CD14-positive monocyte (primary cell): ENCODE measurements around the gene CTNNA2. TPM values are rescaled to one million over a fixed set of nuclear protein-coding genes. Genes with fewer than 3 reads are reported as not detected.

Source experiments
- DNase-seq, 3 donors: peaks; one replicate each; pipeline ENCODE4 v3.0.0-alpha.2; 2011 to 2022
- H2AFZ ChIP-seq: 2 replicates; pipeline ENCODE4 v1.6.0; 2012; ENCODE audit warnings: mild to moderate bottlenecking, low read depth, low read length, inconsistent platforms; ENCODE audit not compliant: insufficient read depth, poor library complexity, severe bottlenecking
- H3K27ac ChIP-seq, 2 donors: 1 replicate in 1 of 2; 2 replicates in 1 of 2; pipeline ENCODE4 v1.5.1; 2012 to 2013; ENCODE audit warnings: low read length in 2 of 2, control low read depth in 1 of 2, inconsistent platforms in 1 of 2, low read depth in 1 of 2, mild to moderate bottlenecking in 1 of 2
- H3K27me3 ChIP-seq, 2 donors: one replicate each; pipeline versions ENCODE4 v1.6.0 to v1.6.1; 2011 to 2013; ENCODE audit warnings: low read length in 2 of 2; ENCODE audit not compliant: control insufficient read depth in 2 of 2, insufficient read depth in 2 of 2
- H3K36me3 ChIP-seq, 2 donors: replicated peaks in 1 of 2; 1 replicate in 1 of 2; 2 replicates in 1 of 2; pipeline versions ENCODE4 v1.5.1 to v1.6.1; 2012 to 2013; ENCODE audit warnings: low read length in 2 of 2, control low read depth in 1 of 2, inconsistent platforms in 1 of 2, mild to moderate bottlenecking in 1 of 2; ENCODE audit not compliant: insufficient read depth in 2 of 2, control insufficient read depth in 1 of 2
- H3K4me1 ChIP-seq, 2 donors: 1 replicate in 1 of 2; 2 replicates in 1 of 2; pipeline versions ENCODE4 v1.5.1 to v1.6.1; 2012 to 2013; ENCODE audit warnings: low read length in 2 of 2, control low read depth in 1 of 2, inconsistent platforms in 1 of 2, mild to moderate bottlenecking in 1 of 2, moderate library complexity in 1 of 2; ENCODE audit not compliant: insufficient read depth in 2 of 2, control insufficient read depth in 1 of 2
- H3K4me2 ChIP-seq: replicated peaks from 2 replicates; pipeline ENCODE3; 2012; ENCODE audit warnings: low read length, moderate library complexity, mild to moderate bottlenecking; ENCODE audit not compliant: poor library complexity, severe bottlenecking; ENCODE audit errors: extremely low read depth
- H3K4me3 ChIP-seq, 3 experiments: fragments of 200-600 bp in 1 of 3; sonication (generic) in 1 of 3; replicated peaks in 1 of 3; 1 replicate in 2 of 3; 2 replicates in 1 of 3; pipeline ENCODE4 v1.5.1; 2011 to 2013; ENCODE audit warnings: low read length in 3 of 3, mild to moderate bottlenecking in 3 of 3, control low read depth in 2 of 3, low read depth in 2 of 3, inconsistent platforms in 1 of 3, moderate library complexity in 1 of 3
- H3K79me2 ChIP-seq: 2 replicates; pipeline ENCODE4 v1.6.0; 2012; ENCODE audit warnings: mild to moderate bottlenecking, control low read depth, inconsistent platforms, low read length, moderate library complexity; ENCODE audit not compliant: insufficient read depth
- H3K9ac ChIP-seq: 2 replicates; pipeline ENCODE4 v1.6.0; 2017; ENCODE audit warnings: low read length, mild to moderate bottlenecking; ENCODE audit not compliant: insufficient read depth, poor library complexity, severe bottlenecking
- H3K9me3 ChIP-seq, 2 donors: replicated peaks in 1 of 2; 1 replicate in 1 of 2; 2 replicates in 1 of 2; pipeline versions ENCODE4 v1.5.1 to v1.6.1; 2012 to 2013; ENCODE audit warnings: low read length in 2 of 2, control low read depth in 1 of 2; ENCODE audit not compliant: control insufficient read depth in 1 of 2, insufficient read depth in 1 of 2
- H4K20me1 ChIP-seq: 2 replicates; pipeline ENCODE4 v1.6.0; 2012; ENCODE audit warnings: mild to moderate bottlenecking, low read length, control low read depth, moderate library complexity; ENCODE audit not compliant: insufficient read depth
- H3K27ac Mint-ChIP-seq, 7 donors: one replicate each; pipeline ENCODE4 v1.8.0; 2020; ENCODE audit warnings: mild to moderate bottlenecking in 7 of 7, mixed read lengths in 7 of 7, moderate library complexity in 6 of 7, inconsistent platforms in 2 of 7
- H3K27me3 Mint-ChIP-seq, 3 donors: one replicate each; pipeline ENCODE4 v1.8.0; 2021 to 2022; ENCODE audit warnings: low read depth in 3 of 3, mild to moderate bottlenecking in 3 of 3, mixed read lengths in 3 of 3, moderate library complexity in 3 of 3, inconsistent platforms in 1 of 3
- H3K36me3 Mint-ChIP-seq, 2 donors: one replicate each; pipeline ENCODE4 v1.8.0; 2020; ENCODE audit warnings: mixed read lengths in 2 of 2, inconsistent platforms in 1 of 2, mild to moderate bottlenecking in 1 of 2
- H3K4me1 Mint-ChIP-seq: one replicate; pipeline ENCODE4 v1.8.0; 2020; ENCODE audit warnings: mild to moderate bottlenecking, mixed read lengths
- H3K4me3 Mint-ChIP-seq, 2 donors: one replicate each; pipeline ENCODE4 v1.8.0; 2020; ENCODE audit warnings: mild to moderate bottlenecking in 2 of 2, mixed read lengths in 2 of 2, moderate library complexity in 1 of 2
- H3K9me3 Mint-ChIP-seq, 7 donors: one replicate each; pipeline ENCODE4 v1.8.0; 2020 to 2022; ENCODE audit warnings: mixed read lengths in 7 of 7, mild to moderate bottlenecking in 6 of 7, moderate library complexity in 6 of 7, inconsistent platforms in 2 of 7
- CTCF ChIP-seq: fragments of 200-600 bp; IDR thresholded peaks from one replicate; pipeline ENCODE4 v1.8.0; 2022; ENCODE audit warnings: antibody characterized with exemption, mild to moderate bottlenecking
- WGBS: methylation state at CpG from one replicate; pipeline ENCODE4 v1.1.5; 2013; ENCODE audit warnings: missing lambda C conversion rate; ENCODE audit not compliant: insufficient coverage; 5-methylcytosine and 5-hydroxymethylcytosine counted together
- intact Hi-C, 2 donors: fragments of 100-400 bp; cut with micrococcal nuclease; formaldehyde crosslinking; loops; one replicate each; pipeline versions ENCODE4 v1.15.0 to v1.15.1; 2023
- polyA plus RNA-seq, 3 donors: library from polyadenylated mRNA; depleted of rRNA in 1 of 3; unstranded in 2 of 3; stranded (reverse) in 1 of 3; fragments of 300-500 nt in 2 of 3; fragments of >200 nt in 1 of 3; fragmentation: Illumina TruSeq in 2 of 3; gene quantifications; 1 replicate in 2 of 3; 2 replicates in 1 of 3; pipeline ENCODE4 v1.2.3, GENCODE V29; 2012 to 2021

Gene CTNNA2
- polyA plus RNA-seq, 3 donors = not detected

- Histone ChIP-seq H3K79me2 (no peaks in the 10 kb centered on the region), H4K20me1 (no peaks in the 10 kb centered on the region), H3K36me3 (no peaks in the 10 kb centered on the region), H3K9me3 (no peaks in the 10 kb centered on the region), H3K27ac (no peak overlapping the region), H2AFZ (no peak overlapping the region), H3K4me2 (no peak overlapping the region), H3K4me1 (no peaks in the 10 kb centered on the region), H3K9ac (no peak overlapping the region), H3K27me3 (no peaks in the 10 kb centered on the region), H3K4me3 (no peak overlapping the region)
- H3K27me3 Mint-ChIP-seq = no peaks in the 10 kb centered on the region
- TF ChIP-seq CTCF = no peak
- H3K36me3 Mint-ChIP-seq = no peaks in the 10 kb centered on the region
- DNase-seq = no peak
- 90% methylated on average over 1 of the region's 1 CpG for WGBS
- H3K27ac Mint-ChIP-seq = no peak overlapping the region
- H3K4me3 Mint-ChIP-seq = no peak overlapping the region
- intact Hi-C loops = no loop called here
- peaks cover 0 to 6% (median 1%) of the 10 kb centered on the region in 7 donors for H3K9me3 Mint-ChIP-seq
- no peaks in the 10 kb centered on the region for H3K4me1 Mint-ChIP-seq
Measured at GRCh38 chr2:80519699-80520291, 1006.9 kb downstream of the CTNNA2 start.

- 75% methylated on average over 1 of the region's 2 CpGs for WGBS
- no peak overlapping the region for H3K4me3 Mint-ChIP-seq
- Histone ChIP-seq H2AFZ (no peak overlapping the region), H3K4me1 (no peaks in the 10 kb centered on the region), H3K9me3 (peaks cover 4 to 9% of the 10 kb centered on the region in 2 donors), H3K4me2 (no peak overlapping the region), H3K36me3 (no peaks in the 10 kb centered on the region), H3K27ac (no peak overlapping the region), H3K79me2 (no peaks in the 10 kb centered on the region), H3K4me3 (no peak overlapping the region), H3K9ac (no peak overlapping the region), H3K27me3 (no peaks in the 10 kb centered on the region), H4K20me1 (no peaks in the 10 kb centered on the region)
- no peaks in the 10 kb centered on the region for H3K4me1 Mint-ChIP-seq
- DNase-seq = no peak
- TF ChIP-seq CTCF = no peak
- no peaks in the 10 kb centered on the region for H3K27me3 Mint-ChIP-seq
- intact Hi-C loops = no loop called here
- H3K36me3 Mint-ChIP-seq = no peaks in the 10 kb centered on the region
- H3K27ac Mint-ChIP-seq = no peak overlapping the region
- H3K9me3 Mint-ChIP-seq = peaks cover 0 to 6% (median 2%) of the 10 kb centered on the region in 7 donors
Measured at GRCh38 chr2:80525152-80525551, 1012.3 kb downstream of the CTNNA2 start.
